ENCODE data around the gene TYROBP.

- TF ChIP-seq CTCF (IDR thresholded peaks at IDR 0.05; ENCODE audit: low read length) (no peak), EZH2 (IDR thresholded peaks at IDR 0.05; ENCODE audit: borderline replicate concordance, low read length) (no peak)
Observed at GRCh38 chr19:35944556-35944955, 36.5 kb upstream of the TYROBP start.

Data from OCI-LY1 (cell line).